ENCODE results near the gene YJEFN3. TPM values are rescaled to one million over a fixed set of nuclear protein-coding genes. Genes with fewer than 3 reads are reported as not detected.

Gene YJEFN3
- total RNA-seq, 2 donors from 2014 or later = 2.6 to 11.2 TPM

- peak within 1 kb of the TSS; percentile 64 to 73 for H3K4me3 ChIP-seq
- no peaks in the 10 kb centered on the region for H3K27me3 ChIP-seq
- peaks cover 23% of the 10 kb centered on the region for H3K4me1 ChIP-seq
- H3K9me3 ChIP-seq = no peaks in the 10 kb centered on the region
- H3K36me3 ChIP-seq (replicated peaks in 1 of 2; ENCODE audit: insufficient read depth in 1 of 2, low read depth in 2 of 2) = no peaks in the 10 kb centered on the region
- ATAC-seq = no peak
- TF ChIP-seq, protein P1, sequence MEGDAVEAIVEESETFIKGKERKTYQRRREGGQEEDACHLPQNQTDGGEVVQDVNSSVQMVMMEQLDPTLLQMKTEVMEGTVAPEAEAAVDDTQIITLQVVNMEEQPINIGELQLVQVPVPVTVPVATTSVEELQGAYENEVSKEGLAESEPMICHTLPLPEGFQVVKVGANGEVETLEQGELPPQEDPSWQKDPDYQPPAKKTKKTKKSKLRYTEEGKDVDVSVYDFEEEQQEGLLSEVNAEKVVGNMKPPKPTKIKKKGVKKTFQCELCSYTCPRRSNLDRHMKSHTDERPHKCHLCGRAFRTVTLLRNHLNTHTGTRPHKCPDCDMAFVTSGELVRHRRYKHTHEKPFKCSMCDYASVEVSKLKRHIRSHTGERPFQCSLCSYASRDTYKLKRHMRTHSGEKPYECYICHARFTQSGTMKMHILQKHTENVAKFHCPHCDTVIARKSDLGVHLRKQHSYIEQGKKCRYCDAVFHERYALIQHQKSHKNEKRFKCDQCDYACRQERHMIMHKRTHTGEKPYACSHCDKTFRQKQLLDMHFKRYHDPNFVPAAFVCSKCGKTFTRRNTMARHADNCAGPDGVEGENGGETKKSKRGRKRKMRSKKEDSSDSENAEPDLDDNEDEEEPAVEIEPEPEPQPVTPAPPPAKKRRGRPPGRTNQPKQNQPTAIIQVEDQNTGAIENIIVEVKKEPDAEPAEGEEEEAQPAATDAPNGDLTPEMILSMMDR (IDR thresholded peaks at IDR 0.05) = no peak
- DNase-seq = no peak
- intact Hi-C loops (cut with DNase I) = no loop called here
- H3K27ac ChIP-seq = peak within 1 kb of the TSS; percentile 62 to 76 (median 66)
- 85 to 87% methylated on average over 52 to 62 of the region's 74 CpGs for WGBS, 2 donors
Measured at GRCh38 chr19:19514881-19515641, 13.7 kb upstream of the YJEFN3 start, which contains the start of gene TSSK6. Gene TSSK6, minus strand, starts transcription at chr19:19515548. Its CDS starts 121 bp downstream, at chr19:19515427.

- Histone ChIP-seq H3K4me1 (peaks cover 23% of the 10 kb centered on the region), H3K27ac (peak within 1 kb of the TSS; percentile 62 to 76 (median 66)), H3K27me3 (no peaks in the 10 kb centered on the region), H3K36me3 (replicated peaks in 1 of 2; ENCODE audit: insufficient read depth in 1 of 2, low read depth in 2 of 2) (no peaks in the 10 kb centered on the region), H3K9me3 (no peaks in the 10 kb centered on the region), H3K4me3 (peak within 1 kb of the TSS; percentile 64 to 73)
- peak; percentile 97 for ATAC-seq
- WGBS, 2 donors = 3 to 4% methylated on average over 27 to 61 of the region's 61 CpGs
- TF ChIP-seq, protein P1 (IDR thresholded peaks at IDR 0.05) = no peak
- peak; percentile 51 to 88 (median 81) for TF ChIP-seq POLR2A (IDR thresholded peaks at IDR 0.05)
- peak; percentile 93 to 94 (median 94) for DNase-seq
- intact Hi-C loops (cut with DNase I) = no loop called here
Measured at GRCh38 chr19:19515642-19516519, 12.8 kb upstream of the YJEFN3 start, which contains the start of gene NDUFA13. Gene NDUFA13, plus strand, starts transcription at chr19:19516225. Its CDS starts 14 bp downstream, at chr19:19516239.

DNA sequence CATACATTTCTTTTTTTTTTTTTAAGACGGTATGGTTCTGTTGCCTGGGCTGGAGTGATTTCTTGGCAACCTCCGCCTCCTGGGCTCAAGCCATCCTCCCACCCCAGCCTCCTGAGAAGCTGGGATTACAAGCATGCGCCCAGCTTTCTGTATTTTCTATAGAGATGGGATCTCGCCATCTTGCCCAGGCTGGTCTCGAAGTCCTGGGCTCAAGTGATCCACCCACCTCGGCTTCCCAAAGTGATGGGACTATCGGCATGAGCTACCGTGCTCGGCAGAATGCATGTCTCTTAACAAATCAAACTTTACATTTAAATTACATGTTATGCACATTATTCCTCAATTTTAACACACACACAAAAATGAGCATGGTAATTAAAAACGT lies 11.5 kb upstream of the YJEFN3 start:
- ATAC-seq = no peak
- Histone ChIP-seq H3K36me3 (replicated peaks in 1 of 2; ENCODE audit: insufficient read depth in 1 of 2, low read depth in 2 of 2) (no peaks in the 10 kb centered on the region), H3K4me1 (peaks cover 23% of the 10 kb centered on the region), H3K27me3 (no peaks in the 10 kb centered on the region), H3K4me3 (no peak overlapping the region), H3K27ac (no peak overlapping the region), H3K9me3 (no peaks in the 10 kb centered on the region)
- DNase-seq = no peak
- intact Hi-C loops (cut with DNase I) = no loop called here
- whole genome bisulfite sequencing, 2 donors = 78% methylated on average over 10 of the region's 10 CpGs
- no peak for TF ChIP-seq POLR2A (IDR thresholded peaks at IDR 0.05)
- TF ChIP-seq, protein P1 (IDR thresholded peaks at IDR 0.05) = no peak

- intact Hi-C loops (cut with DNase I) = no loop called here
- no peaks in the 10 kb centered on the region for H3K9me3 ChIP-seq
- no peak for ATAC-seq
- no peaks in the 10 kb centered on the region for H3K36me3 ChIP-seq (replicated peaks in 1 of 2; ENCODE audit: insufficient read depth in 1 of 2, low read depth in 2 of 2)
- H3K27me3 ChIP-seq = no peaks in the 10 kb centered on the region
- no peak overlapping the region for H3K27ac ChIP-seq
- DNase-seq = no peak
- 78 to 80% methylated on average over 6 of the region's 6 CpGs for WGBS, 2 donors
- H3K4me1 ChIP-seq = peaks cover 15% of the 10 kb centered on the region
- no peak for TF ChIP-seq POLR2A (IDR thresholded peaks at IDR 0.05)
- TF ChIP-seq, protein P1 (IDR thresholded peaks at IDR 0.05) = no peak
- H3K4me3 ChIP-seq = no peak overlapping the region
Measured at GRCh38 chr19:19520989-19521388, 7.7 kb upstream of the YJEFN3 start.

Data from body of pancreas (tissue), 4 donors.